Endothelial cell of umbilical vein (primary cell): ENCODE data around the gene LAMA4. TPM values are rescaled to one million over a fixed set of nuclear protein-coding genes. Genes with fewer than 3 reads are reported as not detected.

Experiments
- BruUV-seq: library from RNA; stranded (reverse); fragments of 400-500 nt; replicated peaks from 2 replicates; lab custom pipeline; 2021; lab: Mats Ljungman, UMichigan
- CTCF ChIA-PET: fragments of 300-600, 350-600 bp; sonication (Branson Sonifier 250); formaldehyde crosslinking; loops from one replicate; lab custom pipeline; 2021; ENCODE audit warnings: antibody characterized with exemption, inconsistent platforms; lab: Charles Lee
- POLR2A ChIA-PET: fragments of 300-600, 350-600 bp; sonication (Branson Sonifier 250); formaldehyde crosslinking; loops from one replicate; lab custom pipeline; 2021; ENCODE audit warnings: antibody characterized with exemption, inconsistent platforms; lab: Charles Lee
- DNase-seq: peaks from one replicate; pipeline ENCODE4 v3.0.0-alpha.2; 2011; ENCODE audit warnings: low read depth, low spot score
- FAIRE-seq: peaks from 2 replicates; lab custom pipeline; 2011; peaks lifted over from hg19 to GRCh38; lab: Jason Lieb, UNC
- H2AFZ ChIP-seq: 2 replicates; pipeline ENCODE4 v1.6.0; 2012; ENCODE audit warnings: low read depth, low read length, control low read depth, inconsistent platforms
- H3K27ac ChIP-seq: 2 replicates; pipeline ENCODE4 v1.5.1; 2011; ENCODE audit warnings: low read depth, mild to moderate bottlenecking, control low read depth, low read length, moderate library complexity; ENCODE audit not compliant: insufficient read depth
- H3K27me3 ChIP-seq, 2 experiments: 2 replicates each; pipeline versions ENCODE4 v1.6.0 to v1.6.1; 2011; ENCODE audit warnings: low read length in 2 of 2, mixed read lengths in 1 of 2; ENCODE audit not compliant: control insufficient read depth in 2 of 2, insufficient read depth in 2 of 2
- H3K36me3 ChIP-seq, 2 experiments: 2 replicates in 1 of 2; 3 replicates in 1 of 2; pipeline ENCODE4 v1.5.1; 2011; ENCODE audit warnings: low read length in 2 of 2, mild to moderate bottlenecking in 1 of 2, moderate library complexity in 1 of 2; ENCODE audit not compliant: control insufficient read depth in 2 of 2, insufficient read depth in 2 of 2; ENCODE audit errors: extremely low read depth in 1 of 2
- H3K4me1 ChIP-seq: 3 replicates; pipeline ENCODE4 v1.5.1; 2011; ENCODE audit warnings: mild to moderate bottlenecking, low read length; ENCODE audit not compliant: control insufficient read depth, insufficient read depth; ENCODE audit errors: extremely low read depth
- H3K4me2 ChIP-seq: 2 replicates; pipeline ENCODE4 v1.6.1; 2011; ENCODE audit warnings: low read length, control low read depth, mixed read lengths; ENCODE audit not compliant: insufficient read depth
- H3K4me3 ChIP-seq, 3 experiments: fragments of 200-600 bp in 1 of 3; sonication (generic), shearing (Covaris generic) in 1 of 3; replicated peaks in 1 of 3; 2 replicates each; pipeline ENCODE4 v1.5.1; 2011 to 2016; ENCODE audit warnings: control low read depth in 3 of 3, low read length in 3 of 3, mild to moderate bottlenecking in 2 of 3, inconsistent platforms in 1 of 3, low read depth in 1 of 3, moderate library complexity in 1 of 3; ENCODE audit not compliant: insufficient read depth in 1 of 3
- H3K79me2 ChIP-seq: 2 replicates; pipeline ENCODE4 v1.6.0; 2012; ENCODE audit warnings: low read length, inconsistent platforms; ENCODE audit not compliant: control insufficient read depth, insufficient read depth
- H3K9ac ChIP-seq: replicated peaks from 2 replicates; pipeline ENCODE3; 2011; ENCODE audit warnings: low read length, control low read depth; ENCODE audit not compliant: insufficient read depth; ENCODE audit errors: extremely low read depth
- H3K9me1 ChIP-seq: replicated peaks from 3 replicates; pipeline ENCODE4 v1.6.0; 2011; ENCODE audit warnings: mild to moderate bottlenecking, low read length; ENCODE audit not compliant: control insufficient read depth, insufficient read depth; ENCODE audit errors: extremely low read depth
- H3K9me3 ChIP-seq: replicated peaks from 2 replicates; pipeline ENCODE4 v1.5.1; 2012; ENCODE audit warnings: low read length, inconsistent platforms; ENCODE audit not compliant: control insufficient read depth, insufficient read depth
- H4K20me1 ChIP-seq: replicated peaks from 2 replicates; pipeline ENCODE3; 2011; ENCODE audit warnings: mild to moderate bottlenecking, low read length; ENCODE audit not compliant: control insufficient read depth, insufficient read depth; ENCODE audit errors: extremely low read depth
- CTCF ChIP-seq, 2 donors: IDR thresholded peaks; 1 replicate in 1 of 2; 2 replicates in 1 of 2; pipeline ENCODE4 v1.5.1; 2011; ENCODE audit warnings: low read length in 2 of 2, mild to moderate bottlenecking in 2 of 2, moderate library complexity in 2 of 2, control low read depth in 1 of 2, inconsistent platforms in 1 of 2, low read depth in 1 of 2; ENCODE audit not compliant: insufficient read depth in 1 of 2; ENCODE audit errors: extremely low read depth in 1 of 2
- EZH2 ChIP-seq: IDR thresholded peaks from 2 replicates; pipeline ENCODE4 v1.6.1; 2012; ENCODE audit warnings: borderline replicate concordance, low read depth, mild to moderate bottlenecking, moderate library complexity, low read length, inconsistent platforms; ENCODE audit not compliant: severe bottlenecking
- FOS ChIP-seq: IDR thresholded peaks from 2 replicates; pipeline ENCODE4 v1.6.1; 2011; ENCODE audit warnings: mild to moderate bottlenecking, low read length, moderate library complexity, borderline replicate concordance; ENCODE audit not compliant: insufficient read depth
- GATA2 ChIP-seq: IDR thresholded peaks from 2 replicates; pipeline ENCODE4 v1.7.0; 2011; ENCODE audit warnings: low read depth, mild to moderate bottlenecking, moderate library complexity, mixed read lengths, low read length; ENCODE audit not compliant: insufficient read length, insufficient read depth
- JUN ChIP-seq: IDR thresholded peaks from 2 replicates; pipeline ENCODE4 v1.6.1; 2011; ENCODE audit warnings: borderline replicate concordance, low read depth; ENCODE audit not compliant: insufficient read length, insufficient read depth
- POLR2A ChIP-seq: IDR thresholded peaks from 2 replicates; pipeline ENCODE4 v1.6.1; 2012; ENCODE audit warnings: low read depth, mild to moderate bottlenecking, control low read depth, low read length
- POLR2AphosphoS5 ChIP-seq: IDR thresholded peaks from 2 replicates; pipeline ENCODE4 v1.6.1; 2012; ENCODE audit warnings: low read depth, mild to moderate bottlenecking, control low read depth, low read length, moderate library complexity; ENCODE audit not compliant: insufficient read depth
- dilution Hi-C: fragments of 300-500 bp; cut with MboI; formaldehyde crosslinking; loops from one replicate; pipeline ENCODE4 v1.15.0; 2019; ENCODE audit warnings: low sequenced_read_pairs; ENCODE audit not compliant: extremely low pct_ligation_motif_present
- intact Hi-C: fragments of 100-400 bp; cut with micrococcal nuclease; formaldehyde crosslinking; loops from one replicate; pipeline ENCODE4 v1.10.0; 2022
- polyA plus RNA-seq, 4 experiments: library from polyadenylated mRNA; depleted of rRNA in 3 of 4; stranded (reverse) in 3 of 4; unstranded in 1 of 4; fragments of >200 nt; gene quantifications; 2 replicates each; pipeline versions ENCODE4 v1.2.1 to v1.2.3, GENCODE V29; 2011 to 2012; ENCODE audit warnings: missing spikeins in 1 of 4
- total RNA-seq: library from RNA; stranded (reverse); gene quantifications from 2 replicates; pipeline ENCODE4 v1.2.3, GENCODE V29; 2021
- TF ChIP-seq, protein P1 (sequence below): IDR thresholded peaks from 2 replicates; pipeline ENCODE4 v1.6.1; 2011; ENCODE audit not compliant: insufficient read depth, insufficient read length

The LAMA4 gene
- total and polyA plus RNA-seq, 2 donors (not counting 3 experiments of a cell fraction or from before 2014, with no cell fraction given), result 384 to 629 TPM

DNA sequence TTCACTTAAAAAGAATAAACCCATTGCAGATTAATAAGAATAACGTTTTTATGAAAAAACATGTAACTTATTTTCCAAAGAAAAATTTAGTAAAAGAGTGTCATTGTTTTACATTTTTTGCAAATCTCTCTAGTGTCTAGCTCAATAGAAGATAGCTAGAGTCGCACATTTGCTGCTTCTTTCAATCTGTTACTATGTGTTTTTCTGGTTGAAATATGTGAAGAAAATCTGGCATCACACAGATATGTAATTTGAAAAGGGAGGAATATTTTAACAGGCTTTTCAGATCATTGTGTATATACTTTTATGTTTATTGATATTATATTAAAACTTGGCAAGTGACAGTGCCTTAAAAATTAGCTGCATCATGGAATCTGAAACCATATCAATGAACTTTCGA is 191.4 kb downstream of the LAMA4 start:
- TF ChIP-seq JUN, result no peak
- TF ChIP-seq CTCF (IDR thresholded peaks at IDR 0.05; ENCODE audit: extremely low read depth in 1 of 2, insufficient read depth in 1 of 2, low read depth in 1 of 2, low read length in 2 of 2), result no peak
- TF ChIP-seq, protein P1, sequence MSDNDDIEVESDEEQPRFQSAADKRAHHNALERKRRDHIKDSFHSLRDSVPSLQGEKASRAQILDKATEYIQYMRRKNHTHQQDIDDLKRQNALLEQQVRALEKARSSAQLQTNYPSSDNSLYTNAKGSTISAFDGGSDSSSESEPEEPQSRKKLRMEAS, result no peak
- no peaks in the 10 kb centered on the region for H3K79me2 ChIP-seq
- intact Hi-C loops, result no loop called here
- no peaks in the 10 kb centered on the region for H3K36me3 ChIP-seq
- no peaks in the 10 kb centered on the region for H3K27me3 ChIP-seq
- no peaks in the 10 kb centered on the region for H3K9me3 ChIP-seq
- no TSS peak for BruUV-seq
- FAIRE-seq (no peak), DNase-seq (no peak)
- ChIA-PET CTCF (no interaction called here), POLR2A (no interaction called here)
- H3K4me2 ChIP-seq, result no peak overlapping the region
- no peak overlapping the region for H3K9ac ChIP-seq
- H4K20me1 ChIP-seq, result no peaks in the 10 kb centered on the region
- no peak overlapping the region for H3K4me3 ChIP-seq
- H3K27ac ChIP-seq, result no peak overlapping the region
- no peaks in the 10 kb centered on the region for H3K4me1 ChIP-seq
- dilution Hi-C loops, result no loop called here
- H3K9me1 ChIP-seq, result no peaks in the 10 kb centered on the region
- no peak overlapping the region for H2AFZ ChIP-seq

GRCh38 chr6:112061605-112062004 is 192.8 kb downstream of the LAMA4 start:
- dilution Hi-C loops, result no loop called here
- no peak for FAIRE-seq
- POLR2A ChIA-PET, result no interaction called here

More at GRCh38 chr6:112061605-112062004, 192.8 kb downstream of the LAMA4 start:
- CTCF ChIA-PET, result interaction anchor here (0.7 to 1.2 kb wide), 3 partner anchors 8 to 17 kb away, joined by 3 read pairs; no protein-coding TSS in a partner anchor
- Histone ChIP-seq H3K27me3 (no peaks in the 10 kb centered on the region), H3K4me2 (no peak overlapping the region), H3K9me3 (no peaks in the 10 kb centered on the region), H3K9me1 (no peaks in the 10 kb centered on the region), H3K9ac (no peak overlapping the region), H3K36me3 (no peaks in the 10 kb centered on the region), H3K27ac (no peak overlapping the region), H3K79me2 (no peaks in the 10 kb centered on the region), H3K4me1 (no peaks in the 10 kb centered on the region), H2AFZ (no peak overlapping the region), H4K20me1 (no peaks in the 10 kb centered on the region), H3K4me3 (no peak overlapping the region)
- no peak for DNase-seq
- no TSS peak for BruUV-seq
- intact Hi-C loops, result no loop called here
- TF ChIP-seq FOS, result peak; percentile 27
- TF ChIP-seq GATA2, result no peak
- TF ChIP-seq POLR2AphosphoS5, result no peak
- no peak for TF ChIP-seq POLR2A
- TF ChIP-seq CTCF (IDR thresholded peaks at IDR 0.05; ENCODE audit: extremely low read depth in 1 of 2, insufficient read depth in 1 of 2, low read depth in 1 of 2, low read length in 2 of 2), result no peak
- TF ChIP-seq EZH2, result no peak
